Mesodermal cell (in vitro differentiated cells): ENCODE measurements around the gene CORO6.

ENCODE experiments used
- H3K27ac ChIP-seq: 2 replicates; pipeline ENCODE4 v1.7.0; 2013; ENCODE audit warnings: mild to moderate bottlenecking, low read depth, low read length, moderate library complexity; ENCODE audit not compliant: severe bottlenecking
- H3K36me3 ChIP-seq: 2 replicates; pipeline ENCODE4 v1.7.1; 2013; ENCODE audit warnings: mild to moderate bottlenecking, low read length, moderate library complexity; ENCODE audit not compliant: control insufficient read depth, insufficient read depth
- H3K4me1 ChIP-seq: one replicate; pipeline ENCODE4 v1.7.1; 2013; ENCODE audit warnings: mild to moderate bottlenecking, low read length; ENCODE audit not compliant: insufficient read depth, control insufficient read depth, poor library complexity, severe bottlenecking
- H3K4me3 ChIP-seq: 2 replicates; pipeline ENCODE4 v1.7.0; 2013; ENCODE audit warnings: low read length, control low read depth, mild to moderate bottlenecking; ENCODE audit not compliant: insufficient read depth, poor library complexity, severe bottlenecking; ENCODE audit errors: extremely low read depth
- H3K9me3 ChIP-seq: 2 replicates; pipeline ENCODE4 v1.7.1; 2013; ENCODE audit warnings: mild to moderate bottlenecking, low read length, moderate library complexity; ENCODE audit not compliant: control insufficient read depth
- WGBS, 2 experiments: methylation state at CpG; one replicate each; pipeline ENCODE4 v1.1.5; 2013; ENCODE audit warnings: missing lambda C conversion rate in 2 of 2; ENCODE audit not compliant: insufficient coverage in 2 of 2; 5-methylcytosine and 5-hydroxymethylcytosine counted together

The CORO6 gene

GRCh38 chr17:29569245-29569950 is 53.3 kb downstream of the CORO6 start:
- Histone ChIP-seq H3K36me3 (peaks cover 21% of the 10 kb centered on the region), H3K27ac (no peak overlapping the region), H3K9me3 (no peaks in the 10 kb centered on the region), H3K4me1 (peaks cover 10% of the 10 kb centered on the region), H3K4me3 (peak overlapping the region; percentile 62)
- WGBS, 2 experiments = 71 to 76% methylated on average over 9 to 13 of the region's 14 CpGs

- Histone ChIP-seq H3K27ac (peak within 1 kb of the TSS; percentile 59), H3K4me3 (peak within 1 kb of the TSS; percentile 62), H3K9me3 (no peaks in the 10 kb centered on the region), H3K36me3 (peaks cover 14% of the 10 kb centered on the region), H3K4me1 (peaks cover 10% of the 10 kb centered on the region)
- WGBS, 2 experiments = 1% methylated on average over 64 to 71 of the region's 85 CpGs
These were observed 54.1 kb downstream of the CORO6 start, which contains the start of gene TP53I13 for GRCh38 chr17:29568331-29569244. Gene TP53I13, plus strand, starts transcription at chr17:29568701. Its CDS starts 58 bp downstream, at chr17:29568759.

GRCh38 chr17:29567554-29568330 is 55.0 kb downstream of the CORO6 start:
- Histone ChIP-seq H3K27ac (peak overlapping the region; percentile 59), H3K36me3 (peaks cover 7% of the 10 kb centered on the region), H3K4me3 (peak overlapping the region; percentile 62), H3K4me1 (peaks cover 10% of the 10 kb centered on the region), H3K9me3 (no peaks in the 10 kb centered on the region)
- WGBS, 2 experiments = 1 to 2% methylated on average over 58 to 63 of the region's 63 CpGs

GRCh38 chr17:29567304-29567553 is 55.5 kb downstream of the CORO6 start:
- 1% methylated on average over 27 of the region's 27 CpGs for WGBS, 2 experiments
- Histone ChIP-seq H3K36me3 (peaks cover 7% of the 10 kb centered on the region), H3K27ac (no peak overlapping the region), H3K9me3 (no peaks in the 10 kb centered on the region), H3K4me3 (peak overlapping the region; percentile 62), H3K4me1 (peaks cover 10% of the 10 kb centered on the region)

- 1% methylated on average over 64 to 82 of the region's 94 CpGs for whole genome bisulfite sequencing, 2 experiments
- no peaks in the 10 kb centered on the region for H3K9me3 ChIP-seq
- H3K36me3 ChIP-seq = peaks cover 2% of the 10 kb centered on the region
- H3K27ac ChIP-seq = no peak within 1 kb of the TSS
- peaks cover 10% of the 10 kb centered on the region for H3K4me1 ChIP-seq
- peak within 1 kb of the TSS; percentile 62 for H3K4me3 ChIP-seq
These were observed 56.0 kb downstream of the CORO6 start, which contains the start of gene ABHD15 for GRCh38 chr17:29566473-29567303. Gene ABHD15, minus strand, starts transcription at chr17:29567037. Its CDS starts 71 bp downstream, at chr17:29566966.

- 9 to 10% methylated on average over 50 to 52 of the region's 55 CpGs for WGBS, 2 experiments
- Histone ChIP-seq H3K36me3 (no peaks in the 10 kb centered on the region), H3K4me1 (peaks cover 10% of the 10 kb centered on the region), H3K9me3 (no peaks in the 10 kb centered on the region), H3K27ac (no peak overlapping the region), H3K4me3 (peak overlapping the region; percentile 62)
These were observed 56.9 kb downstream of the CORO6 start for GRCh38 chr17:29565643-29566472.
